Measurements from ENCODE around the gene PDE1A. TPM values are rescaled to one million over a fixed set of nuclear protein-coding genes. Genes with fewer than 3 reads are reported as not detected.

The PDE1A gene
- total RNA-seq, 4 donors from 2014 or later, result 72.3 to 101 (median 85.7) TPM

DNA sequence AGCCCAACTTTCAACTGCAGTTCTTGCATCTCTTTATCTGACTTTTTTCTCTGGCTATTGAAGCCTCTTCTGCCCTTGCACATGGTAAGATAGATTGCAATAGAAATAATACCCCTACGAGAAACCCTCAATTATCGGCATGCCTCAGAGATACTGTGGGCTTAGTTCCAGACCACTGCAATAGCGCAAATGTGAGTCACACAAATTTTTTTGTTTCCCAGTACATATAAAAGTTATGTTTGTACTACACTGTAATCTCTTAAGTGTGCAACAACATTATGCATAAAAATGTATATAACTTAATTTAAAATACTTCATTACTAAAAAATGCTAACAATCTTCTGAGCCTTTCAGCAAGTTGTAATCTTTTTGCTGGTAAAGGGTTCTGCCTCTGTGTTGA, 124.7 kb downstream of the PDE1A start:
- intact Hi-C loops (cut with DNase I), result no loop called here
- no peak for TF ChIP-seq POLR2A (IDR thresholded peaks at IDR 0.05)
- TF ChIP-seq, protein P1, sequence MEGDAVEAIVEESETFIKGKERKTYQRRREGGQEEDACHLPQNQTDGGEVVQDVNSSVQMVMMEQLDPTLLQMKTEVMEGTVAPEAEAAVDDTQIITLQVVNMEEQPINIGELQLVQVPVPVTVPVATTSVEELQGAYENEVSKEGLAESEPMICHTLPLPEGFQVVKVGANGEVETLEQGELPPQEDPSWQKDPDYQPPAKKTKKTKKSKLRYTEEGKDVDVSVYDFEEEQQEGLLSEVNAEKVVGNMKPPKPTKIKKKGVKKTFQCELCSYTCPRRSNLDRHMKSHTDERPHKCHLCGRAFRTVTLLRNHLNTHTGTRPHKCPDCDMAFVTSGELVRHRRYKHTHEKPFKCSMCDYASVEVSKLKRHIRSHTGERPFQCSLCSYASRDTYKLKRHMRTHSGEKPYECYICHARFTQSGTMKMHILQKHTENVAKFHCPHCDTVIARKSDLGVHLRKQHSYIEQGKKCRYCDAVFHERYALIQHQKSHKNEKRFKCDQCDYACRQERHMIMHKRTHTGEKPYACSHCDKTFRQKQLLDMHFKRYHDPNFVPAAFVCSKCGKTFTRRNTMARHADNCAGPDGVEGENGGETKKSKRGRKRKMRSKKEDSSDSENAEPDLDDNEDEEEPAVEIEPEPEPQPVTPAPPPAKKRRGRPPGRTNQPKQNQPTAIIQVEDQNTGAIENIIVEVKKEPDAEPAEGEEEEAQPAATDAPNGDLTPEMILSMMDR (IDR thresholded peaks at IDR 0.05), result no peak
- Histone ChIP-seq H3K27ac (no peak overlapping the region), H3K27me3 (no peaks in the 10 kb centered on the region), H3K9me3 (no peaks in the 10 kb centered on the region), H3K36me3 (no peaks in the 10 kb centered on the region), H3K4me3 (replicated peaks in 1 of 3) (no peak overlapping the region), H3K4me1 (peaks cover 13 to 35% of the 10 kb centered on the region in 2 donors)
- WGBS, 2 donors, result 84 to 86% methylated on average over 3 of the region's 3 CpGs
- no peak for DNase-seq

DNA sequence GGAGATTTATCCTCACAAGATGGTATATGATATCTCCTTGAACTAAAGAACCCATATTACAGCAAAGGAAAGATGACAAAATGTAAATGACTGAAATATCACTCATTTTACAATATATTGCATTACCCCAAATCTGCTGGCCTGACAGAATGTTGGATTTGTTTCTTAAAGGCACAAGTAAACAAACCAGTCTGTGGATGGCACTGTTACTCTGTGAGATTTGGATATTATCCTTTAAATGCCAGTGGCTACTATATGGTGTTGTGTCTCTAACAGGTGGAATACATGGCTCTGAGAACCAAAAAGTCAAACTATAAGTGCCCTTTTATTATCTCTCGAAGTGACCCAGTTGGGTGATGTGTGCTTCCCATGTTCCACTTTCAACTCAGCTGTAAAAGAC, 125.7 kb downstream of the PDE1A start:
- no peak for DNase-seq
- 68 to 81% methylated on average over 1 of the region's 1 CpG for WGBS, 2 donors
- no peaks in the 10 kb centered on the region for H3K36me3 ChIP-seq
- intact Hi-C loops (cut with DNase I), result no loop called here
- H3K4me3 ChIP-seq (replicated peaks in 1 of 3), result no peak overlapping the region
- peak overlapping the region; percentile 33 to 52 (median 35) for H3K27ac ChIP-seq
- no peaks in the 10 kb centered on the region for H3K27me3 ChIP-seq
- H3K4me1 ChIP-seq, result peaks cover 13 to 34% of the 10 kb centered on the region in 2 donors
- no peaks in the 10 kb centered on the region for H3K9me3 ChIP-seq
- TF ChIP-seq POLR2A (IDR thresholded peaks at IDR 0.05), result no peak
- TF ChIP-seq, protein P1 (IDR thresholded peaks at IDR 0.05), result peak in 3 of 6 experiments; percentile 5 to 20 (median 19)

DNA sequence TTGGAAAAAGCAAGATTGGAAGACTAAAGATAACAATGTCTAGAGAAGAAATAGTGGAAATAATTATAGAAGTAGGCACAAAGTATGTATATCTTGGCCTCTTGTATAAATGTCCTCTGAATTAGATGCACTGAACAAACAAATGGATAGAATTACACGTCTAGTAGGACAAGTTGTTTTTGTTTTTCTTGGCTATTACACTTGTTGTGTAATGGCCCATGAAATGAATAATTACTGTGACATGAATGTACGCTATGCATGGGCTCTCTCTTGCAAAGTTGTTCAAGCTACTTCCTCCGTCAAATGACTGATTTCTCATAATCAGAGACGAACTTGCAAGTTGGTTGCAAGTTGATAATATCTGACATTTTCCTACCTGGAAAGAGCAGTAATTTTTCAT, 126.2 kb downstream of the PDE1A start:
- Histone ChIP-seq H3K36me3 (no peaks in the 10 kb centered on the region), H3K27me3 (no peaks in the 10 kb centered on the region), H3K9me3 (no peaks in the 10 kb centered on the region), H3K4me1 (peaks cover 13 to 34% of the 10 kb centered on the region in 2 donors), H3K27ac (peak overlapping the region; percentile 33 to 52 (median 35)), H3K4me3 (replicated peaks in 1 of 3) (no peak overlapping the region)
- no peak for TF ChIP-seq POLR2A (IDR thresholded peaks at IDR 0.05)
- TF ChIP-seq, protein P1 (IDR thresholded peaks at IDR 0.05), result no peak
- whole genome bisulfite sequencing, 2 donors, result 52 to 60% methylated on average over 4 of the region's 4 CpGs
- no peak for DNase-seq
- intact Hi-C loops (cut with DNase I), result no loop called here

DNA sequence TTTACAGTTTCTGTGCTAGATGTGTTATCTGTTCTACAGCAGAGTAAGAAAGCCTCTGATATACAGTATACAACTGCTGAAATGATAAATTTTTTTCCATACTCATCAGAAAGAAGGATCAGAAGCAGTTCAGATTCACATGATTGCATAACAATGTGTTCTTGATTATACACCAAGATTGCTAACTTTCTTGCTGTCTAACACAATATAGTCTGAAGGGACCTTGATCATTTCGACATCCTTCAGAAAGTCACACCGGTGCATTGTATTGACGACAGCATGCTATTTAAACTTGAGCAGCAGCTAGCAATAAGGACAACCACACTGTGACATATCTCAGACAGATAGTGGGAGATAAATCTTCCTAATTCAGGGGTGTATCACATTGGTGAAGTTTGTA, 127.2 kb downstream of the PDE1A start:
- H3K4me3 ChIP-seq (replicated peaks in 1 of 3), result no peak overlapping the region
- no peaks in the 10 kb centered on the region for H3K27me3 ChIP-seq
- TF ChIP-seq POLR2A (IDR thresholded peaks at IDR 0.05), result no peak
- WGBS, 2 donors, result 96 to 97% methylated on average over 3 of the region's 3 CpGs
- intact Hi-C loops (cut with DNase I), result no loop called here
- no peak overlapping the region for H3K27ac ChIP-seq
- H3K36me3 ChIP-seq, result no peaks in the 10 kb centered on the region
- peaks cover 13 to 34% of the 10 kb centered on the region in 2 donors for H3K4me1 ChIP-seq
- no peak for DNase-seq
- H3K9me3 ChIP-seq, result no peaks in the 10 kb centered on the region

DNA sequence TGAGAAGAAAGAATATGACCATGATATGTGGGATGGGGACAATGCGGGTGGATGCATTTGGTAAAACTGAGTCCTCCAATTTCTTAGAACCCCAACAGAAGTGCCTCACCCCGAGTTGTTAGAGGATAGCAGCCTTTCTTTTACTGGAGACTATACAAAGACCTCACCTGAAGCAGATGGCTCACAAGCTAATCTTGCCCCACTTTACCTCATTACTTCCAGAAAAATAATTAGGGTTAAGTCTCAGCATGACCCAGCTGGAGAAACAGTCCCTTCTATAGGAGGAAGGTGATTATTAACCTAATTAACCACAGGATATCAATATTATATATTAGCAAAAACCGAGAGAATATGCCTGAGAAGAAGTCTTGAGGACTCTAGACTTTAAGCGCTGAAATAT, 128.4 kb downstream of the PDE1A start:
- Histone ChIP-seq H3K27ac (no peak overlapping the region), H3K4me1 (peaks cover 13 to 34% of the 10 kb centered on the region in 2 donors), H3K4me3 (replicated peaks in 1 of 3) (no peak overlapping the region), H3K27me3 (no peaks in the 10 kb centered on the region), H3K9me3 (no peaks in the 10 kb centered on the region), H3K36me3 (no peaks in the 10 kb centered on the region)
- intact Hi-C loops (cut with DNase I), result no loop called here
- TF ChIP-seq, protein P1 (IDR thresholded peaks at IDR 0.05), result no peak
- no peak for DNase-seq
- 95 to 96% methylated on average over 4 of the region's 4 CpGs for WGBS, 2 donors

DNA sequence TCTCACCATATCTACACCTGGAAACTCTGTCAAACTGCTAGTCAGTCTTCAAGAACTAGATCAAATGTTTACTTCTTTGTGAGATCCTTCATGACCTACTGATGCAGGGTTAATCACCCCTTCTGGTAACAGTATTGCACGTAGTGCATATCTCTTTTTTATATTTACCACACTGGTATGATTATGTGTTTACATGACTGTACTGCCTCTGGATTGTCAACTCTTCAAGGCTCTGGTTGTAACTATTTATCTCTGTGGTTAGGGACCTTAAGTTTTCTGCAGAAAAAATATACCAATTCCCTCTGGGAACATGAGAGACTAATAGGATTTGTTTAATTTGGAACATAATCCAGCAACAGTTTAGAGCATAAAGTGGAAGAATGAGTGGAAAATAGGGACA, 135.5 kb downstream of the PDE1A start:
- Histone ChIP-seq H3K27me3 (no peaks in the 10 kb centered on the region), H3K4me3 (replicated peaks in 1 of 3) (no peak overlapping the region), H3K4me1 (no peaks in the 10 kb centered on the region), H3K36me3 (no peaks in the 10 kb centered on the region), H3K27ac (no peak overlapping the region), H3K9me3 (no peaks in the 10 kb centered on the region)
- WGBS, 2 donors, result 71 to 76% methylated on average over 1 of the region's 1 CpG
- TF ChIP-seq, protein P1 (IDR thresholded peaks at IDR 0.05), result no peak
- TF ChIP-seq POLR2A (IDR thresholded peaks at IDR 0.05), result no peak
- no peak for DNase-seq
- intact Hi-C loops (cut with DNase I), result no loop called here

Data from thyroid gland (tissue), 4 donors.